Body of pancreas (tissue), 4 donors: ENCODE data around the gene TTC9B.

ENCODE experiments used
- POLR2A ChIP-seq, 3 donors: fragments of 450-650 bp; IDR thresholded peaks; one replicate each; pipeline ENCODE4 v1.6.1; 2016; ENCODE audit warnings: antibody characterized with exemption in 3 of 3, mild to moderate bottlenecking in 2 of 3
- TF ChIP-seq, protein P1 (sequence below), 7 experiments: fragments of 450-650 bp in 4 of 7; fragments of 200-600 bp in 3 of 7; sonication (generic) in 3 of 7; IDR thresholded peaks; one replicate each; pipeline ENCODE4 v1.5.1; 2016 to 2019; ENCODE audit warnings: antibody characterized with exemption in 7 of 7

DNA sequence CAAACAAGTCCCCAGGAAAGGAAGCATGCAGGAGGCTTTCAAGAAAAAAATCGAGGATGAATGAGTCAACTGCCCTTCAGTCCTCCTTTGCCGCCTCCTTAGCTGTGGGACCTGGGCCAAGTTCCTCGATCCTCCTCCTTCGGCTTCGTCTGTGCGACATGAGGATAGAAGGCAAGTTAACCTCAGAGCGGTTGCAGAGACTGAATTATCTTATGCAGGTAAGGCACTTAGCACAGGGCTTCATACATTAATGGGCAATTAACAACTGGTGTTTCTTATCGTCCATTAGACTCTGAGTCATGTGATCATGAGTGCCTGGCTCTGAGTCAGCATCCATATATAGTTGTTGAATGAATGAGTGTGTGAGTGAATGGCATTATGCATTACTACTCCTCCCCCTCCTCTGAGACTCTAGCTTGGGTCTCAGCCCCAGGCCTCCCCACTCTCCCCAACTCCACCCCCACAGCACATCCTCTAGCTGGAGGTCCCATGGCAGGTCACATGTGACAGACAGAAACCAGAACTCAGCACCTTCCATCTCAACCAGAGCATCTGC, 1.6 kb upstream of the TTC9B start:
- no peak for TF ChIP-seq POLR2A (IDR thresholded peaks at IDR 0.05)
- TF ChIP-seq, protein P1, sequence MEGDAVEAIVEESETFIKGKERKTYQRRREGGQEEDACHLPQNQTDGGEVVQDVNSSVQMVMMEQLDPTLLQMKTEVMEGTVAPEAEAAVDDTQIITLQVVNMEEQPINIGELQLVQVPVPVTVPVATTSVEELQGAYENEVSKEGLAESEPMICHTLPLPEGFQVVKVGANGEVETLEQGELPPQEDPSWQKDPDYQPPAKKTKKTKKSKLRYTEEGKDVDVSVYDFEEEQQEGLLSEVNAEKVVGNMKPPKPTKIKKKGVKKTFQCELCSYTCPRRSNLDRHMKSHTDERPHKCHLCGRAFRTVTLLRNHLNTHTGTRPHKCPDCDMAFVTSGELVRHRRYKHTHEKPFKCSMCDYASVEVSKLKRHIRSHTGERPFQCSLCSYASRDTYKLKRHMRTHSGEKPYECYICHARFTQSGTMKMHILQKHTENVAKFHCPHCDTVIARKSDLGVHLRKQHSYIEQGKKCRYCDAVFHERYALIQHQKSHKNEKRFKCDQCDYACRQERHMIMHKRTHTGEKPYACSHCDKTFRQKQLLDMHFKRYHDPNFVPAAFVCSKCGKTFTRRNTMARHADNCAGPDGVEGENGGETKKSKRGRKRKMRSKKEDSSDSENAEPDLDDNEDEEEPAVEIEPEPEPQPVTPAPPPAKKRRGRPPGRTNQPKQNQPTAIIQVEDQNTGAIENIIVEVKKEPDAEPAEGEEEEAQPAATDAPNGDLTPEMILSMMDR (IDR thresholded peaks at IDR 0.05): no peak
